B cell (primary cell): ENCODE measurements around the gene NCLN.

Experiments
- EZH2 ChIP-seq: IDR thresholded peaks from 2 replicates; pipeline ENCODE4 v1.6.1; 2012; ENCODE audit warnings: borderline replicate concordance, low read depth, mild to moderate bottlenecking, moderate library complexity, low read length; ENCODE audit not compliant: insufficient read depth, poor library complexity, severe bottlenecking
- TF ChIP-seq, protein P1 (sequence below): fragments of 200-600 bp; IDR thresholded peaks from one replicate; pipeline ENCODE4 v1.8.0; 2022; ENCODE audit warnings: antibody characterized with exemption, mild to moderate bottlenecking

DNA sequence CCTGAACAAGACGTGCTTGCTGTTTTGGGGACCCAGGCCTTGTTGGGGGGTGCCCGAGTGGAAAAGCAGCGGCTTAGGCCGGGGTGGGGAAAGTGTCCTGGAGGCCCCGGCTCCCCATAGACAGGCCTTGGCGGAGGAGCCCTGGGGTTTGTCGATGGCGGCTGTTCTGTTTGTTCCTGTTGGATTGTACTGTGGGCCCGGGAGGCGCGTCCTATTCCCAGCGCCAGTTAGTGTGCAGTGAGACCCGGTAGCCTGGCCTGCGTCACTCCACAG, 11.1 kb downstream of the NCLN start:
- TF ChIP-seq, protein P1, sequence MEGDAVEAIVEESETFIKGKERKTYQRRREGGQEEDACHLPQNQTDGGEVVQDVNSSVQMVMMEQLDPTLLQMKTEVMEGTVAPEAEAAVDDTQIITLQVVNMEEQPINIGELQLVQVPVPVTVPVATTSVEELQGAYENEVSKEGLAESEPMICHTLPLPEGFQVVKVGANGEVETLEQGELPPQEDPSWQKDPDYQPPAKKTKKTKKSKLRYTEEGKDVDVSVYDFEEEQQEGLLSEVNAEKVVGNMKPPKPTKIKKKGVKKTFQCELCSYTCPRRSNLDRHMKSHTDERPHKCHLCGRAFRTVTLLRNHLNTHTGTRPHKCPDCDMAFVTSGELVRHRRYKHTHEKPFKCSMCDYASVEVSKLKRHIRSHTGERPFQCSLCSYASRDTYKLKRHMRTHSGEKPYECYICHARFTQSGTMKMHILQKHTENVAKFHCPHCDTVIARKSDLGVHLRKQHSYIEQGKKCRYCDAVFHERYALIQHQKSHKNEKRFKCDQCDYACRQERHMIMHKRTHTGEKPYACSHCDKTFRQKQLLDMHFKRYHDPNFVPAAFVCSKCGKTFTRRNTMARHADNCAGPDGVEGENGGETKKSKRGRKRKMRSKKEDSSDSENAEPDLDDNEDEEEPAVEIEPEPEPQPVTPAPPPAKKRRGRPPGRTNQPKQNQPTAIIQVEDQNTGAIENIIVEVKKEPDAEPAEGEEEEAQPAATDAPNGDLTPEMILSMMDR: no peak
- no peak for TF ChIP-seq EZH2
